HG02884 (cell line): Measurements from ENCODE around the gene NEK9.
"Not testable (repeated sequence)": the region's sequence is repeated elsewhere in the genome, so short reads cannot be mapped to it uniquely, and the experiment has no call there.

Experiments used
- ATAC-seq: cut with Tn5 transposase; IDR thresholded peaks from one replicate; pipeline ENCODE4 v1.9.1; 2021; ENCODE audit warnings: mild to moderate bottlenecking, moderate library complexity; ENCODE audit not compliant: unreplicated experiment

NEK9 gene

GRCh38 chr14:75068294-75069120 lies 58.3 kb downstream of the NEK9 start:
- no peak for ATAC-seq

- ATAC-seq = not testable (repeated sequence)
Observed at GRCh38 chr14:75067765-75068164, 59.1 kb downstream of the NEK9 start.

GRCh38 chr14:75067212-75067611 lies 59.6 kb downstream of the NEK9 start:
- no peak for ATAC-seq

- ATAC-seq = no peak
Observed at GRCh38 chr14:75066691-75067090, 60.2 kb downstream of the NEK9 start.

GRCh38 chr14:75064205-75064567 lies 62.7 kb downstream of the NEK9 start:
- no peak for ATAC-seq

- ATAC-seq = peak; percentile 95
Observed at GRCh38 chr14:75063491-75064204, 63.2 kb downstream of the NEK9 start, which contains the start of gene ACYP1. Gene ACYP1 (minus strand): TSS chr14:75064024. CDS start chr14:75063553, 471 bp downstream.

- no peak for ATAC-seq
Observed at GRCh38 chr14:75063013-75063412, 63.8 kb downstream of the NEK9 start.

- ATAC-seq = no peak
Observed at GRCh38 chr14:75060420-75060819, 66.4 kb downstream of the NEK9 start.

- no peak for ATAC-seq
Observed at GRCh38 chr14:75059642-75060041, 67.2 kb downstream of the NEK9 start.

- no peak for ATAC-seq
Observed at GRCh38 chr14:75054421-75054820, 72.4 kb downstream of the NEK9 start.

GRCh38 chr14:75053396-75054291 lies 73.2 kb downstream of the NEK9 start:
- no peak for ATAC-seq

GRCh38 chr14:75051556-75051899 lies 75.3 kb downstream of the NEK9 start:
- ATAC-seq = no peak

- peak; percentile 62 for ATAC-seq
Observed at GRCh38 chr14:75050852-75051555, 75.8 kb downstream of the NEK9 start, which contains the start of gene MLH3. Gene MLH3 (minus strand): TSS chr14:75051467. CDS start chr14:75049655, 1,812 bp downstream.

GRCh38 chr14:75049731-75050201 lies 77.1 kb downstream of the NEK9 start:
- no peak for ATAC-seq

- no peak for ATAC-seq
Observed at GRCh38 chr14:75049136-75049535, 77.7 kb downstream of the NEK9 start.

GRCh38 chr14:75048101-75048500 lies 78.7 kb downstream of the NEK9 start:
- no peak for ATAC-seq

GRCh38 chr14:75047506-75047905 lies 79.3 kb downstream of the NEK9 start:
- ATAC-seq = no peak

GRCh38 chr14:75046899-75047298 lies 79.9 kb downstream of the NEK9 start:
- no peak for ATAC-seq

GRCh38 chr14:75046275-75046674 lies 80.6 kb downstream of the NEK9 start:
- ATAC-seq = no peak

GRCh38 chr14:75044752-75045151 lies 82.1 kb downstream of the NEK9 start:
- no peak for ATAC-seq
